HG03439 (cell line): ENCODE results near the gene LLGL2.

Experiments
- ATAC-seq: cut with Tn5 transposase; IDR thresholded peaks from one replicate; pipeline ENCODE4 v1.9.1; 2021; ENCODE audit warnings: mild to moderate bottlenecking, moderate library complexity; ENCODE audit not compliant: unreplicated experiment

Gene LLGL2

DNA sequence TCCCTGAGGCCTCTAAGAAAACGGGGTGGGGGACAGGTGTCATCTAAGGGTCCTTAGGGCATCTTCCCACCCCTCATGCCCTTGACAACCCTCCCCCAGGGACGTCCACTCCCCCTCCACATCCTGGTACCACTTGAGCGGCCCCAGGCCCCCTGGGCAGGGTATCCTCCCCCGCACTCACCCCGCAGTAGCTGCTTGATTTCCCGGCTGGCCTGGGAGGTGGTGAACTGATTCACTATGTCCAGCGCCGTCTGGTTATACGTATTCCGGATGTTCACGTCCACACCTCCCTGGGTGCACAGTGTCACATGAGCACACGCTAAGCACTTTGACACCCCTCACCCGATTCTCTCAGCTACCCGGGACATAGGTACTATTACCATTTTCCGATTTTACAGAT lies 19.9 kb upstream of the LLGL2 start:
- ATAC-seq = no peak

GRCh38 chr17:75506134-75506533 lies 19.4 kb upstream of the LLGL2 start:
- no peak for ATAC-seq

- no peak for ATAC-seq
These were observed 18.6 kb upstream of the LLGL2 start for GRCh38 chr17:75506888-75507287.

GRCh38 chr17:75507733-75508719 lies 17.5 kb upstream of the LLGL2 start:
- no peak for ATAC-seq

DNA sequence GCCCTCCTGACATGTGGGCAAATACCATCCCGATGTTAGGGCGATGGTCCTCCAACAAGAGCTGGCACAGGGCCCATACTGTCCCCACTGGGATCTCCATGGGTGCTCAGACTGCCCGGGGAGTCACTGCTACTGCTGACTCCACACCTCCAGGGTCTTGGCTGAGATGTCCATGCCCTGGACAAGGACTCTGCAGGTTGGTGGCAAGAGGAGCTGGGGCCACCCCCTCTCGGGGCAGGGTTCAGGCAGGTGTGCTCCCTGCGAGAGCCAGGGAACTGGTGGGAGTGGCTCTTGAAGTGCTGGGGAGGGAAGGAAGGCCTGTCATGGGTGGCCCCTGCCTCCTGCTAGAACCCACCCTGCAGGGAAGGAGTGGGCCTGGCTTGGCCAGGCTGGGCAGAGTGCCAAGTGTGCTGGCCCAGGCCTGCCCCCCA lies 16.6 kb upstream of the LLGL2 start:
- no peak for ATAC-seq

DNA sequence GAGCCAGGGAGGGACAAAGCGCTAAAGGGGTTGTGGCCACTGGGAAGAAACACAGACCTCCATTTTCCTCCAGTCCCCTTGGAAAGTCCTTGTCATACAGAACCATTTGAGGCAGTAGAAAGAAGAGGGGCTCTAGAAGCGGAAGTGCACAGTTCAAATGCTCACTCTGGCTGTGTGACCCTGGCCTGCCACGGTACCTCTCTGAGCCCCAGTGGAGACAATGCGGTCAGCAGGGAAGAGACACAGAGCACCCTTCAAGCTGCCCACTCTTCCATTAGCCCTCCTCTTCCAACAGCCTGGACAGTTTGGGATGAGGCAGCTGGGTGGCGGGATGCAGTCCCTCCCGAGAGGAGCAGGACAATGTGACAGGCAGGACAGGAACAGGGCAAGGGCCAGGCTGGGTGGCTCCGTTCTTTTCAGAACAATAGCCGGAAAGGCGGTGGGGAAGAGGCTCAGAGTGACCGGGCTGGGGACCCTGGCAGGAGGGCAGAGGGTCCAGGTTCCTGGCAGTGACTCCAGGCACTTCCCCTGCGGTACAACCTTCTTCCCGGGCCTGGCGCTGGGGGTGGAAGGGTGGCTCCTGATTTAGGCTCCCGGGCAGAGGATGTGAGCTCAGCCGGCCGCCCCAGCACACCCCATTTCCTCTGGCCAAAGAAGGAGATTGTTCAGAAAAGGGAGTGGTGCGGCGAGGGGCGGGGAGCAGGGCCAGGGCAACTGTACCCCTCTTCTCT lies 15.8 kb upstream of the LLGL2 start:
- ATAC-seq = no peak

DNA sequence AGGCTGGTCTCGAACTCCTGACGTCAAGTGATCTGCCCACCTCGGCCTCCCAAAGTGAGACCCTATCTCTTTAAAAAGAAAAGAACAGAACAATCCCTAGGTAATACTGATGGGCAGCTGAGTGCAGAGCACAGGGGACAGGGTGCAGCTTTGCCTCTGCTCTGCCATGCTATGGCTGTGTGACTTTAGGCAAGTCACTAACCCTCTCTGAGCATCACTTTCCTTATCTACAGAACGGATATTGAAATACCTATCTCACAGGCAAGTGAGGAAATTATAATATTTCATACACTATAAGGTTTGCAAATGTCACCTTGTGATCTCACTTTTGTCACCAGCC lies 14.3 kb upstream of the LLGL2 start:
- ATAC-seq = no peak

- ATAC-seq = no peak
These were observed 13.6 kb upstream of the LLGL2 start for GRCh38 chr17:75511610-75512575.

- ATAC-seq = no peak
These were observed 12.4 kb upstream of the LLGL2 start for GRCh38 chr17:75512926-75513640.

- no peak for ATAC-seq
These were observed 11.9 kb upstream of the LLGL2 start for GRCh38 chr17:75513641-75514000.

DNA sequence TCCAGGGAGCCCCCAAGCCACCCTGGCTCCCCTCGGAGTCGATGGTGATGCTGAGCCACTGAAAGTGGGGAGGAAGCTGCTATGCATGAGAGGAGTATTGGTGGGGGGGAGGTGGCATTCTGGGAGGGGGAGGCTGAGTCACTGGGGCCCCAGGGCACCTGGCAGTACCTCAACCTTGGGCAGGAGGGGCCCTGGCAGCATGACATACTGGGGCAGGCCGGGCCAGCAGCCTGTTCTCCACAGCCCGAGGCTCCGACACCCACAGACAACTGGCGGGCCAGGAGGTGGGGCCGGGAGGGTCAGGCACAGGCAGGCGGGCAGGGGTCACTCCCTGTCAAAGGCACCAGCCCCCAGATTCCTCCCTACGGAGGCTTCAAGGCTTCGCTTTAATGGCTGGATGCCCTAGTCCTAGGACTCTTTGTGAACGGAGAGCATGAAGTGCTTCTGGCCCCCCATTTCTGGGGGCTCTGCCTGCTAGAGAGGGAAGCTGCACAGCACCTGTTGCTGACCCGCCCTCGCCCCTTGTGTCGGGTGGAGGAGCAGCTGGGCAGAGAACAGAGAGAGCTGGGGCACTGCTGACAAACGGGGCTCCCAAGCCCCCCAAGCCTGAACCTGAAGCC lies 11.1 kb upstream of the LLGL2 start:
- ATAC-seq = no peak

- no peak for ATAC-seq
These were observed 10.5 kb upstream of the LLGL2 start for GRCh38 chr17:75514919-75515495.

- peak; percentile 34 for ATAC-seq
These were observed 9.8 kb upstream of the LLGL2 start, which contains the start of gene CASKIN2 for GRCh38 chr17:75515496-75516254. Gene CASKIN2, minus strand, starts transcription at chr17:75515537. Its CDS starts 1,733 bp downstream, at chr17:75513804.

- ATAC-seq = peak; percentile 70
These were observed 9.3 kb upstream of the LLGL2 start, which contains the start of gene TSEN54 for GRCh38 chr17:75516255-75516618. Gene TSEN54, plus strand, starts transcription at chr17:75516528. Its CDS starts 33 bp downstream, at chr17:75516561.

GRCh38 chr17:75516619-75517296 lies 8.7 kb upstream of the LLGL2 start:
- no peak for ATAC-seq

DNA sequence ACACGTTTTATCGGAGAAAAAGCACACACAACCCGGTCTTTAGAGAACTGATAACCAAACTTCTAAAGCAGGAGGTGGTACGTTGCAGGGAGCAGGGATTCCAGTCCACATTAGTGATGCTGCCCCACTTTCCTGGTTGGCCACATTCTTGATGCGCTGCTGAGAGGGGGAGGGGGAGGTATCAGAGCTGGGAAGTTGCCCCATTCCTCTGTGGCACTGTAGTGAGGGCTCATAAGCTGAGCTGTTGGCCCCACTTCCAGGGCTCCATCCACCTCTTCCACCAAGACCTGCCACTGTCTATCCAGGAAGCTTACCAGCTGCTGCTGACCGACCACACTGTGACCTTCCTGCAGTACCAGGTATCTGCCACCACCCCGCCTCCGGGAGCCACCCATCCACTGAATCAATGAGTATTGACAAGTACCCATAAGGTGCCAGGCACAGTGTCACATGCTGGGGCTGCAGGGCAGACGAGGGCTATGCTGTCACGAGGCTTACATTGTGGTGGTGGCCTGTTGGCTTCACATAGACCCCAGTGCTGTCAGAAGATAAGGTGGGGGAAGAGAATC lies 8.1 kb upstream of the LLGL2 start:
- no peak for ATAC-seq

DNA sequence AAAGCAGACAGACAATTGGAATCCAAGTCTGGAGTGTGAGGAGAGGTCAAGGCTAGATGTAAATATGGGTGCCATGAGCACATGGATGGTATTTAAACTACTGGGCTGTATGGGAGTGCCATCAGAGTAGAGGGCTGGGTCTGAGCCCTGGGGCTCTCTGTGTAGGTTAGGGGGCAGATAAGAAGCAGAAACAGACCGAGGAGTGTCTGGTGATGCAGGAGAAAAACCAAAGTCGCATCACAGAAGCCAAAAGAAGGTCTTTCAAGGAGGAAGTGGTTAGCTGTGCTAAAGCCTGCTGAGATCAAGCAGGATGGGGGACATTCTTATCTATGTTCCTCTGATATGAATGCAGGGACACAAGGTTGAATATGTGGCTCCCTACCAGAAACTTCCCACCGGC lies 7.3 kb upstream of the LLGL2 start:
- ATAC-seq = no peak
